Keratinocyte (primary cell): ENCODE data around the gene OLIG2. TPM values are rescaled to one million over a fixed set of nuclear protein-coding genes. Genes with fewer than 3 reads are reported as not detected.

Source experiments
- DNase-seq: peaks from one replicate; pipeline ENCODE4 v3.0.0-alpha.2; 2011; ENCODE audit warnings: low read depth, missing footprints, low spot score
- FAIRE-seq: peaks from 2 replicates; lab custom pipeline; 2011; peaks lifted over from hg19 to GRCh38; lab: Jason Lieb, UNC
- H2AFZ ChIP-seq: 2 replicates; pipeline ENCODE4 v1.6.0; 2012; ENCODE audit warnings: low read length, control low read depth, inconsistent platforms; ENCODE audit not compliant: control insufficient read depth
- H3K27ac ChIP-seq: 2 replicates; pipeline ENCODE4 v1.5.1; 2011; ENCODE audit warnings: low read length; ENCODE audit not compliant: control insufficient read depth, insufficient read depth
- H3K27me3 ChIP-seq: 3 replicates; pipeline ENCODE4 v1.6.0; 2011; ENCODE audit warnings: low read length; ENCODE audit not compliant: control insufficient read depth, insufficient read depth; ENCODE audit errors: extremely low read depth
- H3K36me3 ChIP-seq, 2 experiments: 2 replicates in 1 of 2; 3 replicates in 1 of 2; pipeline ENCODE4 v1.5.1; 2011; ENCODE audit warnings: low read length in 2 of 2, mild to moderate bottlenecking in 1 of 2; ENCODE audit not compliant: control insufficient read depth in 2 of 2, insufficient read depth in 2 of 2; ENCODE audit errors: extremely low read depth in 1 of 2
- H3K4me1 ChIP-seq: 3 replicates; pipeline ENCODE4 v1.5.1; 2011; ENCODE audit warnings: low read length; ENCODE audit not compliant: control insufficient read depth, insufficient read depth; ENCODE audit errors: extremely low read depth
- H3K4me2 ChIP-seq: 3 replicates; pipeline ENCODE4 v1.6.0; 2011; ENCODE audit warnings: low read depth, low read length; ENCODE audit not compliant: control insufficient read depth, insufficient read depth; ENCODE audit errors: extremely low read depth
- H3K4me3 ChIP-seq, 3 experiments: fragments of 200-600 bp in 1 of 3; sonication (generic) in 1 of 3; 2 replicates in 2 of 3; 3 replicates in 1 of 3; pipeline ENCODE4 v1.5.1; 2011 to 2016; ENCODE audit warnings: low read length in 3 of 3, mild to moderate bottlenecking in 3 of 3, control low read depth in 2 of 3, inconsistent platforms in 1 of 3, low read depth in 1 of 3, mixed read lengths in 1 of 3, mixed run types in 1 of 3, moderate library complexity in 1 of 3; ENCODE audit not compliant: control insufficient read depth in 2 of 3, insufficient read depth in 2 of 3; ENCODE audit errors: extremely low read depth in 1 of 3
- H3K79me2 ChIP-seq: 2 replicates; pipeline ENCODE4 v1.6.0; 2012; ENCODE audit warnings: low read length; ENCODE audit not compliant: control insufficient read depth, insufficient read depth
- H3K9ac ChIP-seq: 3 replicates; pipeline ENCODE4 v1.6.0; 2011; ENCODE audit warnings: low read length; ENCODE audit not compliant: control insufficient read depth, insufficient read depth; ENCODE audit errors: extremely low read depth
- H3K9me1 ChIP-seq: 3 replicates; pipeline ENCODE4 v1.6.0; 2011; ENCODE audit warnings: low read length; ENCODE audit not compliant: control insufficient read depth, insufficient read depth; ENCODE audit errors: extremely low read depth
- H3K9me3 ChIP-seq: 2 replicates; pipeline ENCODE4 v1.5.1; 2012; ENCODE audit warnings: low read depth, low read length; ENCODE audit not compliant: control insufficient read depth
- H4K20me1 ChIP-seq: 3 replicates; pipeline ENCODE4 v1.6.0; 2011; ENCODE audit warnings: low read length; ENCODE audit not compliant: control insufficient read depth, insufficient read depth; ENCODE audit errors: extremely low read depth
- EZH2 ChIP-seq: IDR thresholded peaks from one replicate; pipeline ENCODE4 v1.6.1; 2012; ENCODE audit warnings: inconsistent platforms, mild to moderate bottlenecking, low read length, moderate library complexity
- dilution Hi-C: fragments of 300-500 bp; cut with MboI; formaldehyde crosslinking; loops from one replicate; pipeline ENCODE4 v1.7.0; 2020; ENCODE audit warnings: low sequenced_read_pairs; ENCODE audit not compliant: extremely low pct_ligation_motif_present
- polyA plus RNA-seq, 5 experiments: library from polyadenylated mRNA; depleted of rRNA in 3 of 5; stranded (reverse) in 3 of 5; stranded (forward) in 1 of 5; unstranded in 1 of 5; fragments of >200 nt; gene quantifications; 1 replicate in 1 of 5; 2 replicates in 3 of 5; 3 replicates in 1 of 5; pipeline versions ENCODE4 v1.2.1 to v1.2.3, GENCODE V29; 2011 to 2012; ENCODE audit warnings: missing spikeins in 2 of 5, low read depth in 1 of 5, low replicate concordance in 1 of 5
- TF ChIP-seq, protein P1 (sequence below), 3 experiments: IDR thresholded peaks in 1 of 3; conservative IDR thresholded peaks in 1 of 3; optimal IDR thresholded peaks in 1 of 3; 2 replicates in 2 of 3; 3 replicates in 1 of 3; pipeline versions ENCODE3 to v1.5.1; 2011; ENCODE audit warnings: low read length in 3 of 3, mild to moderate bottlenecking in 3 of 3, moderate library complexity in 2 of 3, control low read depth in 1 of 3, inconsistent platforms in 1 of 3; ENCODE audit not compliant: insufficient read depth in 2 of 3; ENCODE audit errors: extremely low read depth in 1 of 3

OLIG2 gene
- polyA plus RNA-seq, 1 donor (not counting 4 experiments of a cell fraction or from before 2014, with no cell fraction given): not detected

DNA sequence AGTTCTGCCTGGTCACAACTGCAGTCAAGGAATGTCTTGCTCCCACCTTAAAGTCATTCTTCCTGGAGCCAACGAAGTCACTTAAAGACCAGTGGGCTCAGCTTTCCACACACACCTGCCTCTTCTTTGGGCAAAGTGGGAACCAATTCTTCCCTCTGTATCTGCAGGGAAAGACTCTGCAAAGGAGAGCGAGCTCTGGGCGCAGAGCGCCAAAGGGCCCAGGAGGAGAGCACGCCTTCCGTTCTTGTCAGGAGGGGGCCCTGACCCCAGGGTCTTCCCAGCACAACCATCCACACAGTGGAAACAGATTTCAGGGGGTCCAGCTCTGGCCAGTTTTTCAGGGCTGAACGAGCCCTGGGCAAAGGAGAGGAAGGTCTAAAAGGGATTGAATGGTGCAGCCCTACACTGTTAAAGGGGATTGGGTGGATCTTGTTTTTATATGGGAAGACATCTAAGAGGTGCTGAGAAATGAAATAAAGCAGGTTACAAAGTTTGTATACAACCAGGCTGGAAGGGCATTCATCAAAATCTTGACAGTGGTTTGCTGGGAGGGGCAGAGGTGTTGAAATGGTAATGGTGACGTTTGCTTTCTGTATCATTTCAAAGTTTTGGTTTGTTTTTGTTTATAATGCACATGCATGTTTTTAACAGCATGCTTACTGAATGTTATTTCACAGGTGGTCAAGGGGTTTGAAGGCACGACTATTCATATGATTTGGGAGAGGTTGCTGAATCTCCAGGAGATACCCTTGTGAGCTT, 6.8 kb upstream of the OLIG2 start:
- H3K27ac ChIP-seq: no peak overlapping the region
- DNase-seq (no peak), FAIRE-seq (no peak)
- H3K27me3 ChIP-seq: peaks cover 70% of the 10 kb centered on the region
- H3K9me1 ChIP-seq: no peaks in the 10 kb centered on the region
- no peak overlapping the region for H2AFZ ChIP-seq
- no peak overlapping the region for H3K4me3 ChIP-seq
- dilution Hi-C loops: no loop called here
- H3K4me2 ChIP-seq: no peak overlapping the region
- H3K9ac ChIP-seq: no peak overlapping the region
- H3K4me1 ChIP-seq: no peaks in the 10 kb centered on the region
- TF ChIP-seq EZH2: no peak
- TF ChIP-seq, protein P1, sequence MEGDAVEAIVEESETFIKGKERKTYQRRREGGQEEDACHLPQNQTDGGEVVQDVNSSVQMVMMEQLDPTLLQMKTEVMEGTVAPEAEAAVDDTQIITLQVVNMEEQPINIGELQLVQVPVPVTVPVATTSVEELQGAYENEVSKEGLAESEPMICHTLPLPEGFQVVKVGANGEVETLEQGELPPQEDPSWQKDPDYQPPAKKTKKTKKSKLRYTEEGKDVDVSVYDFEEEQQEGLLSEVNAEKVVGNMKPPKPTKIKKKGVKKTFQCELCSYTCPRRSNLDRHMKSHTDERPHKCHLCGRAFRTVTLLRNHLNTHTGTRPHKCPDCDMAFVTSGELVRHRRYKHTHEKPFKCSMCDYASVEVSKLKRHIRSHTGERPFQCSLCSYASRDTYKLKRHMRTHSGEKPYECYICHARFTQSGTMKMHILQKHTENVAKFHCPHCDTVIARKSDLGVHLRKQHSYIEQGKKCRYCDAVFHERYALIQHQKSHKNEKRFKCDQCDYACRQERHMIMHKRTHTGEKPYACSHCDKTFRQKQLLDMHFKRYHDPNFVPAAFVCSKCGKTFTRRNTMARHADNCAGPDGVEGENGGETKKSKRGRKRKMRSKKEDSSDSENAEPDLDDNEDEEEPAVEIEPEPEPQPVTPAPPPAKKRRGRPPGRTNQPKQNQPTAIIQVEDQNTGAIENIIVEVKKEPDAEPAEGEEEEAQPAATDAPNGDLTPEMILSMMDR (optimal IDR thresholded peaks at IDR 0.05 in 1 of 3, IDR thresholded peaks at IDR 0.05 in 1 of 3, conservative IDR thresholded peaks at IDR 0.05 in 1 of 3; ENCODE audit: extremely low read depth in 1 of 3, insufficient read depth in 2 of 3, low read length in 3 of 3): no peak
- no peaks in the 10 kb centered on the region for H3K79me2 ChIP-seq
- H3K36me3 ChIP-seq: no peaks in the 10 kb centered on the region
- no peaks in the 10 kb centered on the region for H3K9me3 ChIP-seq
- no peaks in the 10 kb centered on the region for H4K20me1 ChIP-seq

DNA sequence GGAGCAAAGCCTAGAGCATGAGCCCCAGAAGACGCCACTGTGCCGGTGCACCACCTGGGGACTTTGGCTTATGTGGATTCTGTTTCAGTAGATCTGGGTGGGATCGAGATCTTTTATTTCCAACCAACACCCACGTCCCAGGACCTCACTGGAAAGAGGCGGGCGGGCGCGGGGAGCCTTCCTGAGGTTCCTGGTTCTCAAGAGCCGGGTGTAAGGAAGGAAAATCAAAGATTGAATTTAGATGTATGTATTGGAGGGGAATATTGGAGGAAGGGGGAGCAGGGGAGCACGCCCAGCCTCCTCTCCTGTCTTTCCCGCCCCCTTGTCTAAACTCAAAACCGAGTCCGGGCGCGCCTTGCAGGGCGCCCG, 6.2 kb upstream of the OLIG2 start:
- H3K36me3 ChIP-seq: no peaks in the 10 kb centered on the region
- no peak overlapping the region for H2AFZ ChIP-seq
- no peak overlapping the region for H3K27ac ChIP-seq
- H3K27me3 ChIP-seq: peaks cover 76% of the 10 kb centered on the region
- no peaks in the 10 kb centered on the region for H3K4me1 ChIP-seq
- peaks cover 2% of the 10 kb centered on the region for H4K20me1 ChIP-seq
- H3K79me2 ChIP-seq: no peaks in the 10 kb centered on the region
- no peaks in the 10 kb centered on the region for H3K9me3 ChIP-seq
- H3K9me1 ChIP-seq: no peaks in the 10 kb centered on the region
- H3K4me3 ChIP-seq: no peak overlapping the region
- H3K9ac ChIP-seq: no peak overlapping the region
- dilution Hi-C loops: no loop called here
- DNase-seq (no peak), FAIRE-seq (no peak)
- TF ChIP-seq, protein P1 (optimal IDR thresholded peaks at IDR 0.05 in 1 of 3, IDR thresholded peaks at IDR 0.05 in 1 of 3, conservative IDR thresholded peaks at IDR 0.05 in 1 of 3; ENCODE audit: extremely low read depth in 1 of 3, insufficient read depth in 2 of 3, low read length in 3 of 3): no peak
- TF ChIP-seq EZH2: no peak
- H3K4me2 ChIP-seq: no peak overlapping the region
